GM15510 (cell line): ENCODE measurements around the gene NAT8L.

ENCODE experiments used
- POLR2A ChIP-seq: IDR thresholded peaks from 3 replicates; pipeline ENCODE4 v1.6.1; 2011; ENCODE audit warnings: borderline replicate concordance; ENCODE audit not compliant: insufficient read length; ENCODE audit errors: extremely low read depth

The NAT8L gene

GRCh38 chr4:2059046-2059725, at the start of gene NAT8L:
Gene NAT8L (plus strand): TSS chr4:2059327. CDS start chr4:2059512, 185 bp downstream.
- no peak for TF ChIP-seq POLR2A

GRCh38 chr4:2009651-2010233, 49.4 kb upstream of the NAT8L start:
- no peak for TF ChIP-seq POLR2A

- no peak for TF ChIP-seq POLR2A
Observed at GRCh38 chr4:2011583-2011982, 47.5 kb upstream of the NAT8L start.

DNA sequence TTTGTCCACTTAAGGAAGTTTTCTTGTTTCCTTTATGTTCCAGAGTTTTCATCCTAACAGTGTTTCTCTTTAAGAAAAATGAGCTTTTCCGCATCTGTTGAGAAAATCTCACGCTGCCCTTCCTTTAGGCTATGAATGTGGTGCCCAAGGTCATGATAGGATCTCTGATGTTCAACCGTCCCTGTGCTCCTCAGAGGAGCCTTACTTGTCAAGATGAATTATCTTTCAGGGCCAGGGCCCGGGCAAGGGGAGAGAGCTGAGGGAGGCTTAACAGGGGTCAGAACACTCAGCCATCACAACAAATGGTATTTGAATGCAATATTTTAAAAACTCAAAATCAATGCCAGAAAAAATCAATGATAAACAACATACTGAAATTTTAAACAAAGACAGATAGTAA, 44.1 kb upstream of the NAT8L start:
- TF ChIP-seq POLR2A = no peak

DNA sequence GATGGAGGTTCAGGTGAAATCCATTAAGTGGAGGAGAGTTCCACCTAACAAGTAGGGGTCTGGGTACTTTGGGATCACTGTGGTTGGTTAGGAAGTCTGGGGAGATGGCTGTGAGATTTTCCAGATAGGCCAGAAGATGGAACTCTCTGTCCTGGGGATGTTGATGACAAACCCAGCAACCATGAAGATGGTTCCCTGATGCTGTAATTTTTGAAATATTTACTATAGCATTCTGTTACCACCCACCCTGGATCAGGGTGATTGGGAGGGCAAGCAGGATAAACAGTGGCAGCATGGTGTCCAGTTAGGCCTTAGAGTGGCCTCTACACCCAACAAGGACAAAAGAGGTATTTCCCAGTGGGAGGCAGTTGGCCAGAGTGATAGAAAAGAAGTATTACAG, 34.4 kb upstream of the NAT8L start:
- no peak for TF ChIP-seq POLR2A

GRCh38 chr4:2025817-2026216, 33.3 kb upstream of the NAT8L start:
- no peak for TF ChIP-seq POLR2A

DNA sequence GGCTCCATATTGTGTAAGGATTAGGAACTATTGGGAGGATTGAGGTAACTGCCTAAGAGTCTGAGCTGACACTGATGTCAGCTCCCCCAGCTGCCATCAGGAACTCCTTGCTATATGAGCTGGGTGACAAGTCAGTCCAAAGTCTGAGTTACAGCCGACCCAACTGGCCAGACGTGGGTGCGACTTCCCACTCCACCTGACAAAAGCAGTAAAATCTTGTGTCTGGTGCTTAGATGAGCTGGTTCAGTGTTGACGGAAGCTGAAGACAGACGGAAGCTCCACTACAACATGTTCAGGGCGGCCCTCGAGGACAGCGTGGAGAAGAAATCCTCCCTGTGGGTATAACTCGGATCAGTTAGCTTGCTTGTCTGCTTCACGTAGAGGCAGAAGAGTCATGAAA, 22.8 kb upstream of the NAT8L start:
- no peak for TF ChIP-seq POLR2A

DNA sequence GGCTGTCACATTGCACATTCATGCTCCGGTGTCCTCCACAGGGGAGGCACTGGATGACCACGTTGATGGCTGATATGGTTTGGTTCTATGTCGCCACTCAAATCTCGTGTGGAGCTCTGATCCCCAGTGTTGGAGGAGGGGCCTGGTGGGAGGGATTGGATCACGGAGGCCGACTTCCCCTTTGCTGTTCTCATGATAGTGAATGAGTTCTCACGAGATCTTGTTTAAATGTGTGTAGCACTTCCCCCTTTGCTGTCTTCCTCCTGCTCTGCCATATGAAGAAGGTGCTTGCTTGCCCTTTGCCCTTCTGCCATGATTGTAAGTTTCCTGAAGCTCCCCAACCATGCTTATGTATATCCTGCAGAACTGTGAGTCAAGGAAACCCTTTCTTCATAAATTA, 22.3 kb upstream of the NAT8L start:
- no peak for TF ChIP-seq POLR2A

GRCh38 chr4:2040391-2041238, 18.5 kb upstream of the NAT8L start:
- TF ChIP-seq POLR2A = no peak

- peak; percentile 71 for TF ChIP-seq POLR2A
Observed at GRCh38 chr4:2041239-2042130, 17.6 kb upstream of the NAT8L start.

- TF ChIP-seq POLR2A = no peak
Observed at GRCh38 chr4:2042204-2042946, 16.8 kb upstream of the NAT8L start.

- TF ChIP-seq POLR2A = no peak
Observed at GRCh38 chr4:2042947-2043395, 16.2 kb upstream of the NAT8L start.

GRCh38 chr4:2043396-2044118, 15.6 kb upstream of the NAT8L start:
- TF ChIP-seq POLR2A = no peak

- no peak for TF ChIP-seq POLR2A
Observed at GRCh38 chr4:2044119-2044485, 15.0 kb upstream of the NAT8L start.
